Keratinocyte (primary cell): ENCODE data around the gene FBXO17.

ENCODE experiments used
- EZH2 ChIP-seq: IDR thresholded peaks from one replicate; pipeline ENCODE4 v1.6.1; 2012; ENCODE audit warnings: inconsistent platforms, mild to moderate bottlenecking, low read length, moderate library complexity
- TF ChIP-seq, protein P1 (sequence below), 3 experiments: IDR thresholded peaks in 1 of 3; conservative IDR thresholded peaks in 1 of 3; optimal IDR thresholded peaks in 1 of 3; 2 replicates in 2 of 3; 3 replicates in 1 of 3; pipeline versions ENCODE3 to v1.5.1; 2011; ENCODE audit warnings: low read length in 3 of 3, mild to moderate bottlenecking in 3 of 3, moderate library complexity in 2 of 3, control low read depth in 1 of 3, inconsistent platforms in 1 of 3; ENCODE audit not compliant: insufficient read depth in 2 of 3; ENCODE audit errors: extremely low read depth in 1 of 3

DNA sequence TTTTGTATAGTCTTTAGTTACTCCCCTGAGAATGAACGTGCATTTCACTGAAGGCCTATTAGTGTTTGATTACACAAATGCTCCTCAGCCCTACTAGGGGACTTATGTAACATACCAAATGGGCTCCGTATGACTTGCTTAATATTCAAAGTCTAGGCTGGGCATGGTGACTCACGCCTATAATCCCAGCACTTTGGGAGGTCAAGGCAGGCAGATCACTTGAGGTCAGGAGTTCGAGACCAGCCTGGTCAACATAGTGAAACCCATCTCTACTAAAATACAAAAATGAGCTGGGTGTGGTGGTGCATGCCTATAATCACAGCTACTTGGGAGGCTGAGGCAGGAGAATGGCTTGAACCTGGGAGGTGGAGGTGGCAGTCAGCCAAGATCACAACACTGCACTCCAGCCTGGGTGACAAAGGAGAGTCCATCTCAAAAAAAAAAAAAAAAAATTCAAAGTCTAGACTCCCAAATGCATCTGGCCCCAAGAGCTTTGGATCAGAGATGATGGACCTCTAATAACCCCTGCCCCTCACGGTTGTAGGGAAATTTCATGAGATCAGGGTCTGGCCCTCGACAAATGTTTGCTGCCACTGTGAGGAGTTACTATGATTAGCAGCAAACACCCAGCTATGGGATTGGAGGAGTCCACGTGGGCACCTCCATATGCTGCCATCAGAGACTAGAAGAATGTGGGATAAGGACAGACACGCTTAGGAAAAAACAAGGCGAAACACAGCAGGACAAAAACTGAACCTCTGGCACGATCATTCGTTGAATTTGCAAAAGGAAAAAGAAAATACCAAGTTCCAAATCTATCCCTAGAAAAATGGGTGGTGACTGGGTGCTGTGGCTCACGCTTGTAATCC, 4.6 kb downstream of the FBXO17 start:
- TF ChIP-seq, protein P1, sequence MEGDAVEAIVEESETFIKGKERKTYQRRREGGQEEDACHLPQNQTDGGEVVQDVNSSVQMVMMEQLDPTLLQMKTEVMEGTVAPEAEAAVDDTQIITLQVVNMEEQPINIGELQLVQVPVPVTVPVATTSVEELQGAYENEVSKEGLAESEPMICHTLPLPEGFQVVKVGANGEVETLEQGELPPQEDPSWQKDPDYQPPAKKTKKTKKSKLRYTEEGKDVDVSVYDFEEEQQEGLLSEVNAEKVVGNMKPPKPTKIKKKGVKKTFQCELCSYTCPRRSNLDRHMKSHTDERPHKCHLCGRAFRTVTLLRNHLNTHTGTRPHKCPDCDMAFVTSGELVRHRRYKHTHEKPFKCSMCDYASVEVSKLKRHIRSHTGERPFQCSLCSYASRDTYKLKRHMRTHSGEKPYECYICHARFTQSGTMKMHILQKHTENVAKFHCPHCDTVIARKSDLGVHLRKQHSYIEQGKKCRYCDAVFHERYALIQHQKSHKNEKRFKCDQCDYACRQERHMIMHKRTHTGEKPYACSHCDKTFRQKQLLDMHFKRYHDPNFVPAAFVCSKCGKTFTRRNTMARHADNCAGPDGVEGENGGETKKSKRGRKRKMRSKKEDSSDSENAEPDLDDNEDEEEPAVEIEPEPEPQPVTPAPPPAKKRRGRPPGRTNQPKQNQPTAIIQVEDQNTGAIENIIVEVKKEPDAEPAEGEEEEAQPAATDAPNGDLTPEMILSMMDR (optimal IDR thresholded peaks at IDR 0.05 in 1 of 3, IDR thresholded peaks at IDR 0.05 in 1 of 3, conservative IDR thresholded peaks at IDR 0.05 in 1 of 3; ENCODE audit: extremely low read depth in 1 of 3, insufficient read depth in 2 of 3, low read length in 3 of 3) = no peak
- no peak for TF ChIP-seq EZH2
